ENCODE measurements around the gene DEF6.
"Not testable (repeated sequence)": the region's sequence is repeated elsewhere in the genome, so short reads cannot be mapped to it uniquely, and the experiment has no call there.

Gene DEF6

DNA sequence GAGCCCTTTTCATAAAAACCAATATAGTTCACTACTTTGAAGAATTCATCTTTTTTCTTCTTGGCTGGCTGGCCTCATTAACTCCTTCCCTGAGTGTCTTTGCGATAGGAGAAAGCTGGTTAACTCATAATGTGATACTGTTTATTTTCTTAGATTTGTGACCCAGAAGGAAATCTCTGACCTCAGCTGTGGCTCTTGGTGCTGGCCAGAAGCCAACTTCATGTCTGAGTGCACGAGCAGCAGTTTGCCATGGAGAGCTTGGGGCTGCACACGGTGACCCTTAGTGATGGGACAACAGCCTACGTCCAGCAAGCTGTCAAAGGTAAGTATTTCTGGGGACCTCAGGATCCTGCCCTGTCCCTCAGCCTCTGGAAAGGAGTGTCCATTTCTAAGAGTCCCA lies 16.7 kb upstream of the DEF6 start:
- DNase-seq, result no peak

DNA sequence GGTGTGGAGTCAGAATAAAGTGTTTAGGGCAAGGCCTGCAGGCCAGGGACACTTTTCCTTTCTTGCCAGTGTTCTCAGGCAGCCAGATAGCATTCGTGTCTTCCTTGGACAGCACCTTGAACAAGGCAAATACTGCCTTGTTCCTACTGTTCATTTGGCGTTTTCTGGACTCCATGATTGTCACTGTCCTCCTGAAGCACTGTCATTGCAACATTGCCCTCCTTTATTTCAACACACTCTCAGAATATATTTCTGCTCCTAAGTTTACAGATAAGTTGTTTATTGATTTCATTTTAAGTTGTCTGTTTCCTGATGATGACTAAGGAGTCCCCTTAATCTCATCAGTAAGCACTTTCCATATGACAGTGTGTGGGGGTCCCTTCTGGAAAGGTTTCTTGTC lies 15.1 kb upstream of the DEF6 start:
- no peak for DNase-seq

DNA sequence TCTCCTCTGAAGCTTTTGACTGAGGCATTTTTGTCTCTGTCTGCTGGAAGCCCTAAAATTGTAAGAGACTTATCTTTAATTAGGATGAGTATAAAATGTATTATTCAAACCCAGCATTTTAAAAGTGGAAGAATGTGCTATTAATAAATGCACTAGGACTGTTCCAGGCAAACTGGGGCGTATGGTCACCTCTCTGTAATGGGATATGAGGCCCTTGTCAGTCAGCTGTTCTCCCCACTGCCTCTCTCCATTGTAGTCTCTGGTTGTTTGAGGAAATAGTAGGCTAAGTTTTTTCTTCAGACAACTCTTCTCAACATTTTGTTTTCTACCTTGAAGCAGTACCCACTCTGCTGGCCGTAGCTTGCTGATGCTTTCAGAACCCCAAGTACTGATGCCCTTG lies 14.3 kb upstream of the DEF6 start:
- no peak for DNase-seq

DNA sequence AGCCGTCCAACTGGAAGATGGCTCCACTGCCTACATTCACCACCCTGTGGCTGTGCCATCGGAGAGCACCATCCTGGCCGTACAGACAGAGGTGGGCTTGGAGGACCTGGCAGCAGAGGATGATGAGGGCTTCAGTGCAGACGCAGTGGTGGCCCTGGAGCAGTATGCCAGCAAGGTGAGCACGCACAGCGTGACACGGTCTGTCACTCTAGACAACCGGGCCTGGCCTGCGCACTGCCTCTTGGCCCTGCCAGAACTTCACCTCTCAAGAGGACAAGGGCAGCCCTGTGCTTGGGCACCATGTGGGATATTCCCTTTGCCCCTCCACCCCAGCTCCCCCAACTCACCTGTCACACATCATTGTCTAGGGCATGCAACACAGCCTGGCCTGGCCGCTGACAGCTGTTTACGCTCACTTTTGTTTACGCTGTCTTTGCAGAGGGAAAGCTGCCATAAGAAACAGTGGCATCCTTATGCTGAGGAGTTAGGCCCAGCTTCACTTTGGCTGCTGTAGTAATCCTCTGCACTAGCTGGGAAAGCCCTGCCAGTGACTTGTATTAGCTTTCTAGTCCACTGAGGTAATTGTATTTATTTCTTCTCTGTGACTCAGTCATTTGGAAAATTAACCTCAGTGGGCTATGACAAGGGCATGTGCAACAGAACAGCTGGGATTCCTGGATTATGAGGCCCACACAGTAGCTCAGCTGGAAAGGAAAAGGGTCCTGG lies 9.8 kb upstream of the DEF6 start:
- peak; percentile 43 for DNase-seq

DNA sequence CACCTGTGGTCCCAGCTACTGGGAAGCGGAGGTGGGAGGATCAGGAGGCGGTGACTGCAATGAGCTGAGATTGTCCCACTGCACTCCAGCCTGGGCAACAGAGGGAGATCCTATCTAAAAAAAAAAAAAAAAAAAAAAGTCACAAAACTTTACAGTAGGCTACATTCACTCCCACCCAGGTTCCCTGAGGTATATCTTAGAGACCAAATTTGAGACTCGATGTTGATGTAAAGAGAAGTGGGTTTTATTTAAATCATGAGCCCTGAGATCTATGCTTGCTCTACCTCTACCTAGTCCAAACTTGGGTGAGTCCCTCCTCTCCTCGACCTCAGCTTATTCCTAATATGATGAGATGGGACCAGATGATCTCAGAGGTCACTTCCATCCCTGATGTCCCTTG lies 8.8 kb upstream of the DEF6 start:
- no peak for DNase-seq

DNA sequence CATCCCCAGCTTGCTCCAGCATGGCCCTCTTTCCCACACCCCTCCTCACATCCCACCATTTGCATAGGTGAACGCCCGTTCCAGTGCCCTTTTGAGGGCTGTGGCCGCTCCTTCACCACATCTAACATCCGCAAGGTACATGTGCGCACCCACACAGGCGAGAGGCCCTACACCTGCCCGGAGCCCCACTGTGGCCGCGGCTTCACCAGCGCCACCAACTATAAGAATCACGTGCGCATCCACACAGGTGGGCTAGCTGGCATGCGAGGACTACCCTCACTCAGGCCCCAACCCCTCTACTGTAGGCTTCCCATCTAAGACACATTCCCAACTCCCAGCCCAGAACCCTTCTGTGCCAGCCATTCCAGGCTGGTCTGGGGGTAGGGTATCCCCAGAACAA lies 6.1 kb upstream of the DEF6 start:
- DNase-seq, result no peak

DNA sequence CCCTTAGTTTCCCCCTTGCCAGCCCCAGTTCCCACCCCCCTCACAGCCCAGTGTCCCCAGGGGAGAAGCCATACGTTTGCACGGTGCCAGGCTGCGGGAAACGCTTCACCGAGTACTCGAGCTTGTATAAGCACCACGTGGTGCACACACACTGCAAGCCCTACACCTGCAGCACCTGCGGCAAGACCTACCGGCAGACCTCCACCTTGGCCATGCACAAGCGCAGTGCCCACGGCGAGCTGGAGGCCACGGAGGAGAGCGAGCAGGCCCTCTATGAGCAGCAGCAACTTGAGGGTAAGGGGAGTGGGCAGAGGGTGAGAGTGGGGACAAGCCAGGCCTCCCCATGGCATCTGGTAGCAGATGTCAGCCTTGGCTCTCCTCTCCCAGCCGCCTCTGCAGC lies 5.1 kb upstream of the DEF6 start:
- DNase-seq, result peak; percentile 58

DNA sequence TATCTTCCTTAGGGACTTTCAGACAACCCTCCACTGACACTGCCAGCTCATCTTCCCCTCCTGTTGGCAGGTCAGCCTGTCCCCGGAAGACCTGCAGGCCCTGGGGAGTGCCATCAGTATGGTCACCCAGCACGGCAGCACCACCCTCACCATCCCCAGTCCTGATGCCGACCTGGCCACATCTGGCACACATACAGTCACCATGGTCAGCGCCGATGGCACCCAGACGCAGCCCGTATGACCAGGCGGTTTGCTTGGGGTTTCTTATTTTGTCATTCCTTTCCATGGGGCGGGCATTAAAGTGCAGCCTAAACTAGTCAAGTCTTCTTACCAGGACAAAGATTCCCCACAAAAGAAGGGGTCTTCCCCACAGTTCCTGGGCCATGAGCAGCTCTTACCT lies 3.9 kb upstream of the DEF6 start:
- DNase-seq, result no peak

DNA sequence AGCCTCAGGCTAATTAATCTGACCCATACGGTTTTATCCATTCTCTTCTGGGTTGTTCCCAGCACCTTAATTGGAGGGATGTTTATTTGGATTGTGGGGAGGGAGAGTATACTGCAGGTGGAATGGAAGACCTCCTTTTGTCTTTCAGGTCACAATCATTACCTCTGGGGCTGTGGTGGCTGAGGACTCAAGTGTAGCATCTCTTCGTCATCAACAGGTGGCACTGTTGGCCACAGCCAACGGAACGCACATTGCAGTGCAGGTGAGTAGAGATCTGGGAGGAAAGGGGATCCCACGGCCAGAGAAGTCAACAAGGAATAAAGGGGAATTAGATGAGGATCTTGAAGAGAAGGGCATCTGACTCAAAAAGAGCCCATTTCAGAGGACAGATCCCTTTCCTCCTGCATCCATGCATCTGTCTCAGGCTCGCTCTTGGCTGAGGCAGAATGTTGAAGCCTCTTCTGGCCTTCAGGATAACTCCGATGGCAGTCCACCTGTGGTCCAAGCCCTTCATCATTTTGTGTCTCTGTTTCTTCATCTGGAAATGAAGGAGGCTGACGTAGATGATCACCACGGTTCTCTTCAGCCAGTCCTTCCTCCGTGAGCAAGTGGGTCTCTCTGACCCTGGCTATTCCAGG lies 3.2 kb upstream of the DEF6 start:
- peak; percentile 26 for DNase-seq

DNA sequence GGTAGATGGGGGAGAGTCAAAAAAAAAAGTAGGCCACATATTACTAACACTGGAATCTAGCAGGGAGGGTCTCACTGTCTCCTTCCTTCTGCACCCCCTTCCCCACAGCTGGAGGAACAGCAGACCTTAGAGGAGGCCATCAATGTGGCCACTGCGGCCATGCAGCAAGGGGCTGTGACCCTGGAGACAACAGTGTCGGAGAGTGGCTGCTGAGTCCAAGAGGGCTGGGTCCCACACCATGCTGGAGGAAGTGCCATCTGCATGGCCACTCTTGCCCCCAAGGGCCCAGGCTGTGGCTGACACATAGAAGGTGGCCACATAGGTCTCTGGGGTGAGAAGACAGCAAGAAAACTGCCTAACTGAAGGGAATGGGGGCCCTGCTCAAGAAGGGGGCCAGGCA lies 2.6 kb upstream of the DEF6 start:
- no peak for DNase-seq

DNA sequence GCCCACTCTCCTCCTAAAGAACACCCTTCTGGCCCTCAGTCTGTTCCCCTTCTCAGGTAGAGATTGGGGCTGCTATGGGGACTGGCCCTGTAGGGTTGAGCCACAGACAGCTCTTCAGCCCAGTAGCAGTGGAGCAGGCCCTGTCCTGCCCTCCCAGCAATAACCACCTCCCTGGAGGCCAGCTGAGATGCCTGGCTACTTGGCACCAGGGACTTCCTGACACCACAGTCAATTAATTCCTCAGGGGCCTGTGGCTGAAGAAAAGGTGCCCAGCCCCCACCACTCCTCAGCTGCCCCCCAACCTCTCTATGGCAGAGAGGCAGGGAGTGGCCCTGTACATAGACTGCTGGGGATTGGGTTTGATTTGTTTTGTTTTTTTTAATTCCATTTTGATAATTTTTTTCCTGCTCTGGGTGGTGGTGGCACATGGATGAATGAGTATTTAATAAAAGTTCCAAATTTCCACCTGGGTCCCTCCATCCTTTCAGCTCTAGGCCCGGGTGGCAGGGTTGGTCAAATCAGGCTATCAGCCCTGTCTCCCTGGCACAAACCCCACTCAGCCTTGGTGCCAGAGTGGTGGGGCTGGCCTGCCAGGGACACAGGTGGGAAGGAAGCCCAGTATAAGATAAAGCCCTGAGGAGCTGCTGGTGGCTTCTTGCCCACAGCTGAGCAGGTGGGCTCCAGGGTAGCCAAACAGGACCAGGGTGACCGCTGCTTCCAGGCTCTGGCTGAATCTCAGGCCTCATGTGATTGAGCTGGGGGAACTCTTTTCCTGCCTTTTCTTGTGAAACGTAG lies 1.9 kb upstream of the DEF6 start:
- DNase-seq, result no peak

DNA sequence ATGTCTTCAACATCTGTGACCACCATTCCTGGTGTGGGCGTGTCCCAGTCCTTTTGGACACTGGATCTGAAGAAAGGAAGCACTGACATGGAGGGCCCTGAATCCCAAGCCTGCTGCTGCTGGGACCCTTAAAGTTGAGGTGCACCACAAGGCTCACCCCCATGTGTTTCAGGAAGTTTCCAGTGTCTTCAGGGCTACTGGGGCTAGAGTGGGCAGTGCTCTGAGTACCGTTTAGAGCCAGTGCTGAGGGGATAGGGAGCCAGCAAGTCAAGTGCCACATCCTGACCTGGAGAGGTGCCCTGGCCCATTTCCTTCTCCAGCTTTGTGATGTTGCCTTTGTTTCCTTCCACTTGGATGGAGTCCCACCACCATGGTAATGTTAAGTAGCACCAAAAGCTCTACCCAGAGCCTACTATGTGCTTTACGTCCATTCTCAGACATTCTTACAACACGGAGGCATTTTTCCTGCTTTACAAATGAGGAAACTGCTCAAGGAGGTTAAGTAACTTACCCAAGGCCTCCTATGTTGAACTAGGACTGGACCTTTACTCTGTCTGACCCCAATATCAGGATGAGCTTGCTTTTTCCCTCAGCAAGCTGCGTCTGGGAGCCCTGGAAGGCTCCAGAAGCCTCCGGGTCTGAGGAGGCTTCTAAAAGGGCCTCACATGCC lies 552 bp upstream of the DEF6 start:
- DNase-seq, result no peak

DNA sequence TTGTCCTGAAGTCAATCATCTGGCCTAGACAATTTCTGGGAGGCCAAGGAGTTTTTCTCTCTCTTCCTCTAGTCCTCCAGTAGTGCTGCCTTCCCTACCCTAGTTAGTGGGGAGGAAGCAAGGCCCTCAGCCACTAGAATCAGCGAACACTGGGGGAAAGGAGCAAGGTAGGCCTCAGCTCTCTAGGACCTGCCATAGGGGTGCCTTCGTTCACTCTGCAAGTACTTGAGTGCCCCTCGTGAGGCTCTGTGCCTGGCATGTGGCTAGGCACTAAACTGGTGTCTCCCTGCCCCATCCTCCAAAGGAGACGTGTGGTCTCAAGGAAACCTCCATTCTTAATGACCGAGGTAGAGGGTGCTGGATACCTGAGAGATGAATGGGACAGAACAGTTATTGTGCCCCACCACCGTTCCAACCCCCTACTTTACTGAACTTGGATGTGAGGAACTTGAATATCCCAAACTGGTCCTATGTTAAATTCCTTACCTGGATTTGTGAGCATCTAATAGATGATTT lies 1.1 kb downstream of the DEF6 start:
- DNase-seq, result no peak

DNA sequence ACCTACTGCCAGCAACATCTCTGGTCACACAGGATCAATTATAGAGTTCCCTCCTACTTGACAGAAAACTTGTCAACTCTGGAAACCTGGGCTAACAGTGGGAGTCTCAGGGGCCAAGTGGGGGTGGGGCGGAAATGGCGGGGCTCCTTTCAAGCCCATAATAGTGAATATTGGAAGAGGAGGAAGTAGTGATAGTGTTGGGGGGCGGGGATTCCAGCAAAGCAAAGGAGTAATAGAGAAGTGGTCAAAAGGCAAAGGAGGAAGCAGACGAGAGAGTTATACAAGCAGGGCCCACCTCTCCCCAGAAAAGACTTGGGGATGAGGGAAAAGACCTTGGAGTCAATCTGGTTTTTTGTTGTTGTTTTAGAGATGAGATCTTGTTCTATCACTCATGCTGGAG lies 2.1 kb downstream of the DEF6 start:
- no peak for DNase-seq

DNA sequence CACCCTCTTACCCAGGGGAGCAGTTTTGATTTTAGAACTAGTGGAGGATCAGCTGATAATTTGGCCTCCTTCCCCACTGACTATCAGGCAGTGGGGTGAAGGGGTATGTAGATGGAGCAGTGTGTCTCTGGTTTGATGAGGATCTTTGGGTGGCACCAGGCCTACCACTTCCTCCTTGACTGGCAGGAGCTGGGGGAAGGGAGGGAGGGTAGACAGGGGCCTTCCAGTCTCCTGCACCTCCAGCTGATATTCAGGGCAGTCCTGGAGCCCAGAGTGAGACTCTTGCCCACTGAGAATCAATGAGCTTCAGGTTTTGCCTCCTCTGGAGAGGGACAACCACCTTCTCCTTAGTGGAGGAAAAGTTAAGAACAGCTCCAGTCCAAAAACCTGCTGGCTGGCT lies 3.2 kb downstream of the DEF6 start:
- no peak for DNase-seq

DNA sequence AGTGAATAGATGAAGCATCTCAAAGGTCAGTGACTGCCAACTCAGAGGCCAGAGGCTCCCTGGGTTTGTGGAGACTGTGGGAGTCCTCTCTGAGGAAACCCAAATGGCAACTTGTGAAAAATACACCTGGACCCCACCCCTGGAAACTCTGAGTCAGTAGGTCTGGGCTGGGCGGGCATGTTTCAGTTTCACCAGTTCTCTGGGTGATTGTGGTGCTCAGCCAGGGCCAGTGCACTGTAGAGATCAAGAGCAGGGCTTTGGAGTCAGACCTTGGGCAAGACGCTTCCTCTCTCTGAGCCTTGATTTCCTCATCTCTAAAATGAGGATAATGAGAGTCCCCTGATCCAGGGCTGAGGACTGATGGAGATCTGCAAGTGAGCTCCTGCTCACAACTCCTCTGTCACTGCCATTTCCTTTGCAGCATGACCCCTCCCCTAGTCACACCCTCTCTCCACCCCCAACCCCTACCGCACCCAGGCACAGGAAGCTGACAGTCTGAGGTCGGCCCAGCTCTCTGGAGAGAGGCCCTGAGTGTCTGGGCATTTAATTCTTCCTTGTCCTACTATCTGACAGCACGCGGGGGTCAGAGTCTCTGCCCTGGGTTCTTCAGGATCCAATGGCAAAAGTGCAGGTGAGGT lies 5.1 kb downstream of the DEF6 start:
- no peak for DNase-seq

DNA sequence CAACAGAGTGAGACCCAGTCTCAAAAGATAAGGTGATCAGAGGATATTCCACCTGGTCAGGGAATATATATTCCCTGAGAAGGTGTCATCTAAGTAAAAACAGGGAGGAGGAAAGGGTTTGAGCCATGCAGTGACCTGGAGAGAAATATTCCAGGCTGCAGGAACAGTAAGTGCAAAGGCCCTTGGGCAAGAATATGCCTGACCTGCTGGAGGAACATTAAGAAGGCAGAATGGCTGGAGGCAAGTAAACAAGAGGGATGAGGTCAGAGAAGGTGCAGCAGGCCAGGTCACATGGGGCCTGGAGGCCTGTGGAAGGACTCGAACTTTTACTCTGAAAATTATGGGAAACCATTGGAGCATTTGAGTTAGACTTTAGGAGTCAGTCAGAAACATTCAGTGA lies 6.7 kb downstream of the DEF6 start:
- no peak for DNase-seq

DNA sequence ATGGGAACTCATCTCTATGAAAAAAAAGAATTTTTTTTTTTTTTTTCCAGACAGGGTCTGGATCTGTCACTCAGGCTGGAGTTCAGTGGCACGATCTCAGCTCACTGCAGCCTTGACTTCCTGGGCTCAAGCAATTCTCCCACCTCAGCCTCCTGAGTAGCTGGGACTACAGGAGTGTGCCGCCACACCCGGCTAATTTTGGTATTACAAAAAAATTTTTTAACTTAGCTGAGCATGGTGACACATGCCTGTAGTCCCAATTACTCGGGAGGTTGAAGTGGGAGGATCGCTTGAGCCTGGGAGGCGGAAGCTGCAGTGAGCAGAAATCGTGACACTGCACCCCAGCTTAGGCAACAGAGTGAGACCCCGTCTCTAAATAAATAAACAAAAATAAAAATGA lies 7.5 kb downstream of the DEF6 start:
- DNase-seq, result no peak

DNA sequence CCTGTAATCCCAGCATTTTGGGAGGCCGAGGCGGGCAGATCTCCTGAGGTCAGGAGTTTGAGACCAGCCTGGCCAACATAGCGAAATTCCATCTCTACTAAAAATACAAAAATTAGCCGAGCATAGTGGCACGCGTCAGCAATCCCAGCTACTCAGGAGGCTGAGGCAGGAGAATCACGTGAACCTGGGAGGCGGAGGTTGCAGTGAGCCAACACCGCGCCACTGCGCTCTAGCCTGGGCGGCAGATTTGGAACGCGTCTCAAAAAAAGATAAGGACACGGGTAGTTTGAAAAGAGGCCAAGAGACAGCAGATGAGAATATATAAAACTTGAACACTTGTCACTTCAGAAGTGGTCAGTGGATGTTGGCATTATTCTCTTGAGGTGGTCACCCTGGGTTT lies 9.5 kb downstream of the DEF6 start:
- not testable (repeated sequence) for DNase-seq

DNA sequence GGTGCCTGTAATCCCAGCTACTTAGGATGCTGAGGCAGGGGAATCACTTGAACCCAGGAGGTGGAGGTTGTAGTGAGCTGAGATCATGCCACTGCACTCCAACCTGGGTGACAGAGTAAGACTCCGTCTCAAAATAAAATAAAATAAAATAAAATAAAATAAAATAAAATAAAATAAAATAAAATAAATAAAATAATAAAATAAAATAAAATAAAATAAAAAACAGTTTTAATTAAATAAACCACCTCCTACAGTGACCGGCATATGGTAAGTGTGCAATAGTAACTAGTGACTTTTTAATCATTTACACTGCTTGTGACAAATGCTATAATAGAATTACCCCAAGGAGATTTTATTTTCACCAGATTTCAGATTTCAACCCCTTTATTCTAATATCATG lies 10.9 kb downstream of the DEF6 start:
- DNase-seq, result not testable (repeated sequence)

DNA sequence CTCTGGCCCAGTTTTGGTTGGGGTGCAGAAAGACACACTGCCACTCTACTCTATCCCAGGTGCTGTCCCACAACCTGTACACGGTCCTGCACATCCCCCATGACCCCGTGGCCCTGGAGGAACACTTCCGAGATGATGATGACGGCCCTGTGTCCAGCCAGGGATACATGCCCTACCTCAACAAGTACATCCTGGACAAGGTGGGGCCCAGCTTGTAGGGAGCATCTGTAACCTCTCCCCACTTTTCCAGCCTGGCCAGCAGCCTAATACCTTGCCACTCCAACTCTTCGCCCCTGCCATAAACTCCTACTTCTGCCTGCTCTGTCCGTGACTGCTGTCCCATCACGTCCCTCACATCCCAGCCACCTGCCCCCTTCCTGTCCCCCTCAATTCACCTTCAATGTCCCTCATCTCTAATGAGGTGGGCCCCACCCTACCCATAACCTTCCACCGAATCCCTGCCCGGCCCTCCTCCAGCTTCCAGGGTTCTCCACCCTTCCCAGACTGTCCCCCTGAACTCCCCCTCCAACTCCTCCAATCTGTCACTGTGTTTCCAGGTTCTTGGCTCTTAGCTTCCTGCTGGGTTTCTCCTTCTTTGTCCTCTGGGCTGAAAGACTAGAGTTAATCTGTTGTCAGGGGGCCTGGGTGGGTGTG lies 12.1 kb downstream of the DEF6 start:
- no peak for DNase-seq

DNA sequence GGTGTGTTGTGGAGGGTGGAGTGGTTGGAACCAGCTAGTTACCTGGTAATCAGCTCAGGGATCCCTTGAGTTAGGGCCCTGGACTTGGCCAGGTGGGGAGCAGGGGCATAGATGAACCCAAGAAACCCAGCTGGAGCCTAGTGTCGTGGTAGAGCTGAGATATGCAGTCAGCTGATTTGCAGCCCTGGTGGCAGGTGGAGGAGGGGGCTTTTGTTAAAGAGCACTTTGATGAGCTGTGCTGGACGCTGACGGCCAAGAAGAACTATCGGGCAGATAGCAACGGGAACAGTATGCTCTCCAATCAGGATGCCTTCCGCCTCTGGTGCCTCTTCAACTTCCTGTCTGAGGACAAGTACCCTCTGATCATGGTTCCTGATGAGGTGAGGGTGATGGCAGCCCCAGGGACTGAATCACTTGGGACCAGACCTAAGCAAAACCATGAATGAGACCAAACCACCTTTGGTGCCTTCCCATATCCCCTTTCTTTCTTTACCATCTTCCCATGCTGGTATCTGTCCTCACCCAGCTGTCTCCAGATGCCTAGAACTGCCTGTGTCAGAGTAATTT lies 12.7 kb downstream of the DEF6 start:
- DNase-seq, result no peak

All from NCI-H2171 treated with DMSO at 0.1 percent for 48 hours (cell line).